Measurements from ENCODE around the gene UBALD2. TPM values are rescaled to one million over a fixed set of nuclear protein-coding genes. Genes with fewer than 3 reads are reported as not detected.

Gene UBALD2
- total and polyA plus RNA-seq, 2 of the 13 experiments (the other 11 are each of a cell fraction or from before 2014, with no cell fraction given) = 3.3 to 89.7 TPM

DNA sequence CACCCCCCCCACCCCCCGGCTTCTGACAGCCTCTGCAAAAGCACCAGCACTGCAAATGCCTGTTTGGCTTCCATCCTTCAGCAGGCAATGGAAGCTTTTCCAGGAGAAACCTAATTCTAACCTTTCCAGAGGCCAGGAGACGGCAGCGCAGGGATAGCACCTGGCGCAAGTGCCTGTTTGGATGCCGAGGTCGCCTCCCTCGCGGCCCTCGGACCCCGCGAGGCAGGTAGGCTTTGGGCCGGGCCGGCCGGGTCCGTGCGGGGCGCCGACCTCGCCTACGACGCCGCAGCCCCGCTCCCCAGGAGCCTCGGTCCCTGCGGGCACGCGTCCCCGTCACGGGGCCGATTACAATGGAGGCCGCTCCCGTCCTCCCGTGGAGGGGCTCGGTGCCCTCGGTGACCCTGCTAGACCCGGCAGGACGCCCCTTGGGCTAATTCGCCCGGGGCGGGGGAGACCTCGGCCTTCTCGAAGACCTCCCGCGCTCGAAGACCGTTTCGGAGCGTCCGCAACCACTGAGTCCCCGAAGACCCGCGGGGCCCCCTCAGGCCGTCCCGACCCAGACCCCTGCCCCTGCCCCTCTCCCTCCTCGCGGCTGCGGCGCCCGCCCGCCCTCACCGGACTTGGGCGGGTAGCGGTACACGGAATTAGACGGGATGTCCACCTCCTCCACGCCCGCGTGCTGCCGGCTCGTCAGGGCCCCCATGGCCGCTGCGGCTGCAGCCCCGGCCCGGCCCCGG lies 25.4 kb upstream of the UBALD2 start (continued):
- TF ChIP-seq ZNF383 (CRISPR knock-in tag; IDR thresholded peaks at IDR 0.05; ENCODE audit: borderline replicate concordance) (no peak), AGO1 (IDR thresholded peaks at IDR 0.05; ENCODE audit: low read depth, low read length, poor library complexity, severe bottlenecking) (peak; percentile 55), MXD4 (CRISPR knock-in tag; IDR thresholded peaks at IDR 0.05) (no peak; the same call in 1 of the 2 replicates), ZNF674 (CRISPR knock-in tag; IDR thresholded peaks at IDR 0.05; ENCODE audit: low read depth) (no peak), ZNF883 (CRISPR knock-in tag; IDR thresholded peaks at IDR 0.05; ENCODE audit: not compliant biosample characterization) (peak; percentile 40), MAZ (IDR thresholded peaks at IDR 0.05; ENCODE audit: borderline replicate concordance, low read depth, low read length) (no peak), MAZ (CRISPR knock-in tag; IDR thresholded peaks at IDR 0.05; ENCODE audit: low read depth) (no peak), U2AF1 (optimal IDR thresholded peaks at IDR 0.05; ENCODE audit: low read depth, low read length) (no peak), AHR (CRISPR knock-in tag; IDR thresholded peaks at IDR 0.05) (no peak; the same call in 1 of the 2 replicates), TP53 (CRISPR knock-in tag; conservative IDR thresholded peaks at IDR 0.05) (no peak), CENPX (CRISPR knock-in tag; IDR thresholded peaks at IDR 0.05) (no peak), TOPORS (CRISPR knock-in tag; IDR thresholded peaks at IDR 0.05) (no peak), FOXO1 (CRISPR knock-in tag; IDR thresholded peaks at IDR 0.05) (no peak), IRX3 (CRISPR knock-in tag; IDR thresholded peaks at IDR 0.05; ENCODE audit: borderline replicate concordance, low read depth) (no peak), ZKSCAN8 (CRISPR knock-in tag; IDR thresholded peaks at IDR 0.05; ENCODE audit: borderline replicate concordance) (no peak), ETV6 (CRISPR knock-in tag; conservative IDR thresholded peaks at IDR 0.05) (no peak), HIVEP1 (CRISPR knock-in tag; IDR thresholded peaks at IDR 0.05) (peak; percentile 59; the same call in 1 of the 2 replicates), ZNF343 (CRISPR knock-in tag; IDR thresholded peaks at IDR 0.05) (no peak), ZNF446 (CRISPR knock-in tag; IDR thresholded peaks at IDR 0.05) (0 out of 2 replicates have a peak, but pooled peaks have one; percentile 26), REXO4 (CRISPR knock-in tag; IDR thresholded peaks at IDR 0.05; ENCODE audit: borderline replicate concordance) (0 out of 2 replicates have a peak, but pooled peaks have one; percentile 33), SALL1 (CRISPR knock-in tag; IDR thresholded peaks at IDR 0.05) (peak; percentile 38; the same call in 1 of the 2 replicates), ZNF777 (CRISPR knock-in tag; IDR thresholded peaks at IDR 0.05) (peak; percentile 82), GABPB1 (CRISPR knock-in tag; IDR thresholded peaks at IDR 0.05) (peak; percentile 45; the same call in 1 of the 2 replicates), ZNF34 (CRISPR knock-in tag; IDR thresholded peaks at IDR 0.05; ENCODE audit: borderline replicate concordance) (no peak), ATF7-NPFF (CRISPR knock-in tag; IDR thresholded peaks at IDR 0.05; ENCODE audit: low read depth) (0 out of 2 replicates have a peak, but pooled peaks have one; percentile 53)
- TF ChIP-seq, protein P1, sequence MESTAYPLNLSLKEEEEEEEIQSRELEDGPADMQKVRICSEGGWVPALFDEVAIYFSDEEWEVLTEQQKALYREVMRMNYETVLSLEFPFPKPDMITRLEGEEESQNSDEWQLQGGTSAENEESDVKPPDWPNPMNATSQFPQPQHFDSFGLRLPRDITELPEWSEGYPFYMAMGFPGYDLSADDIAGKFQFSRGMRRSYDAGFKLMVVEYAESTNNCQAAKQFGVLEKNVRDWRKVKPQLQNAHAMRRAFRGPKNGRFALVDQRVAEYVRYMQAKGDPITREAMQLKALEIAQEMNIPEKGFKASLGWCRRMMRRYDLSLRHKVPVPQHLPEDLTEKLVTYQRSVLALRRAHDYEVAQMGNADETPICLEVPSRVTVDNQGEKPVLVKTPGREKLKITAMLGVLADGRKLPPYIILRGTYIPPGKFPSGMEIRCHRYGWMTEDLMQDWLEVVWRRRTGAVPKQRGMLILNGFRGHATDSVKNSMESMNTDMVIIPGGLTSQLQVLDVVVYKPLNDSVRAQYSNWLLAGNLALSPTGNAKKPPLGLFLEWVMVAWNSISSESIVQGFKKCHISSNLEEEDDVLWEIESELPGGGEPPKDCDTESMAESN (CRISPR knock-in tag; conservative IDR thresholded peaks at IDR 0.05) = no peak
- TF ChIP-seq, protein P2, sequence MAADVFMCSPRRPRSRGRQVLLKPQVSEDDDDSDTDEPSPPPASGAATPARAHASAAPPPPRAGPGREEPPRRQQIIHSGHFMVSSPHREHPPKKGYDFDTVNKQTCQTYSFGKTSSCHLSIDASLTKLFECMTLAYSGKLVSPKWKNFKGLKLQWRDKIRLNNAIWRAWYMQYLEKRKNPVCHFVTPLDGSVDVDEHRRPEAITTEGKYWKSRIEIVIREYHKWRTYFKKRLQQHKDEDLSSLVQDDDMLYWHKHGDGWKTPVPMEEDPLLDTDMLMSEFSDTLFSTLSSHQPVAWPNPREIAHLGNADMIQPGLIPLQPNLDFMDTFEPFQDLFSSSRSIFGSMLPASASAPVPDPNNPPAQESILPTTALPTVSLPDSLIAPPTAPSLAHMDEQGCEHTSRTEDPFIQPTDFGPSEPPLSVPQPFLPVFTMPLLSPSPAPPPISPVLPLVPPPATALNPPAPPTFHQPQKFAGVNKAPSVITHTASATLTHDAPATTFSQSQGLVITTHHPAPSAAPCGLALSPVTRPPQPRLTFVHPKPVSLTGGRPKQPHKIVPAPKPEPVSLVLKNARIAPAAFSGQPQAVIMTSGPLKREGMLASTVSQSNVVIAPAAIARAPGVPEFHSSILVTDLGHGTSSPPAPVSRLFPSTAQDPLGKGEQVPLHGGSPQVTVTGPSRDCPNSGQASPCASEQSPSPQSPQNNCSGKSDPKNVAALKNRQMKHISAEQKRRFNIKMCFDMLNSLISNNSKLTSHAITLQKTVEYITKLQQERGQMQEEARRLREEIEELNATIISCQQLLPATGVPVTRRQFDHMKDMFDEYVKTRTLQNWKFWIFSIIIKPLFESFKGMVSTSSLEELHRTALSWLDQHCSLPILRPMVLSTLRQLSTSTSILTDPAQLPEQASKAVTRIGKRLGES (CRISPR knock-in tag; IDR thresholded peaks at IDR 0.05; ENCODE audit: borderline replicate concordance) = no peak

Measured in HepG2 (cell line).